ENCODE results near the gene FRAT1.

The FRAT1 gene

DNA sequence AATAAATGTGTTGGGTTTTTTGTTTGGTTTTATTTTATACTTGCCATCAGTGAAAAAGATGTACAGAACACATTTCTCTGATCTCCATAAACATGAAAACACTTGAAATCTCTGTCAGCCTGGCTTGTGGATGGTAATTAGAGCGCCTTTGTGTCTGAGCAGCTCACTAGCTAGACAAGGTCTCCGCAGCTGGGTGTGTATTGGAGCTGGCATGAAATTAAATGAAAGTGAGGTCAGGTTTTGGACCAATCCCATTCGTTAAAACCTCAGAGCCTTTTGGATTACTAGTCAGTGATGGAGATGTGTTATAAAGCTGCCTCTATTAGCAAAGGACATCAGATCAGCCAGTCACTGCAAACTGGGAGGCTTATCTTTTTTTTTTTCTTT, 2.7 kb downstream of the FRAT1 start:
- H3K4me2 ChIP-seq (ENCODE audit: low read length) = no peak overlapping the region

DNA sequence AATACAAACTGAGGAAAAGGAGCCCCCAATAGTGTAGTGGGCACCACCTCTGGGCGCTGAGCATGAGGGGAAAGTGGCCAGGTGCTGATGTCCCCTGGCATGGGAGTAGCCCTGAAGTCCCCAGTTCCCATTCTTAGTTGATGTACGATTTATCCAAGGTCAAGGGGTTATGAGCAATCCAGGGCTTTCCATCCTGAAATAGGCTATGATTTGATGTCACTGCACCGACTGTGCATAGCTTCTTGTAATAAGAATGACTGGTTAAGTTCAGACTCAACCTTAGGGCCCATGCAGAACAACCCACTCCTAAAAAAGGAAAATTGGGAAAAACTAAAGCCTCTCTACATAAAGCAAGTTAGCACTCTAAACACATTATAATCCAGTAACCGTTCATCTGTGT, 4.4 kb downstream of the FRAT1 start:
- no peak overlapping the region for H2AFZ ChIP-seq (ENCODE audit: low read length)
- no peak overlapping the region for H3K9ac ChIP-seq (ENCODE audit: low read length)
- peaks cover 12% of the 10 kb centered on the region for H3K4me1 ChIP-seq (ENCODE audit: insufficient read depth, low read length, severe bottlenecking)
- no peak overlapping the region for H3K27ac ChIP-seq (ENCODE audit: low read depth, low read length, poor library complexity, severe bottlenecking)
- H3K36me3 ChIP-seq (ENCODE audit: insufficient read depth, low read length) = no peaks in the 10 kb centered on the region
- H3K27me3 ChIP-seq (ENCODE audit: insufficient read depth, low read length) = no peaks in the 10 kb centered on the region
- TF ChIP-seq EZH2 (IDR thresholded peaks at IDR 0.05; ENCODE audit: borderline replicate concordance, low read length) = no peak
- TF ChIP-seq, protein P1, sequence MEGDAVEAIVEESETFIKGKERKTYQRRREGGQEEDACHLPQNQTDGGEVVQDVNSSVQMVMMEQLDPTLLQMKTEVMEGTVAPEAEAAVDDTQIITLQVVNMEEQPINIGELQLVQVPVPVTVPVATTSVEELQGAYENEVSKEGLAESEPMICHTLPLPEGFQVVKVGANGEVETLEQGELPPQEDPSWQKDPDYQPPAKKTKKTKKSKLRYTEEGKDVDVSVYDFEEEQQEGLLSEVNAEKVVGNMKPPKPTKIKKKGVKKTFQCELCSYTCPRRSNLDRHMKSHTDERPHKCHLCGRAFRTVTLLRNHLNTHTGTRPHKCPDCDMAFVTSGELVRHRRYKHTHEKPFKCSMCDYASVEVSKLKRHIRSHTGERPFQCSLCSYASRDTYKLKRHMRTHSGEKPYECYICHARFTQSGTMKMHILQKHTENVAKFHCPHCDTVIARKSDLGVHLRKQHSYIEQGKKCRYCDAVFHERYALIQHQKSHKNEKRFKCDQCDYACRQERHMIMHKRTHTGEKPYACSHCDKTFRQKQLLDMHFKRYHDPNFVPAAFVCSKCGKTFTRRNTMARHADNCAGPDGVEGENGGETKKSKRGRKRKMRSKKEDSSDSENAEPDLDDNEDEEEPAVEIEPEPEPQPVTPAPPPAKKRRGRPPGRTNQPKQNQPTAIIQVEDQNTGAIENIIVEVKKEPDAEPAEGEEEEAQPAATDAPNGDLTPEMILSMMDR (IDR thresholded peaks at IDR 0.05; ENCODE audit: low read length) = no peak
- H4K20me1 ChIP-seq (ENCODE audit: insufficient read depth, low read length) = no peaks in the 10 kb centered on the region
- no peaks in the 10 kb centered on the region for H3K79me2 ChIP-seq (ENCODE audit: insufficient read depth, low read length)
- no peak overlapping the region for H3K4me2 ChIP-seq (ENCODE audit: low read length)
- no peaks in the 10 kb centered on the region for H3K9me3 ChIP-seq (ENCODE audit: low read length)
- H3K4me3 ChIP-seq (ENCODE audit: low read depth, low read length, poor library complexity, severe bottlenecking) = no peak overlapping the region
- no peaks in the 10 kb centered on the region for H3F3A ChIP-seq (ENCODE audit: insufficient read depth, low read length)
- no peaks in the 10 kb centered on the region for H3K9me2 ChIP-seq (ENCODE audit: low read depth, low read length)

More for the DNA sequence above, 2.7 kb downstream of the FRAT1 start:
- Histone ChIP-seq H2AFZ (ENCODE audit: low read length) (no peak overlapping the region), H3K27me3 (ENCODE audit: insufficient read depth, low read length) (no peaks in the 10 kb centered on the region), H3K36me3 (ENCODE audit: insufficient read depth, low read length) (no peaks in the 10 kb centered on the region), H3K9me2 (ENCODE audit: low read depth, low read length) (no peaks in the 10 kb centered on the region), H4K20me1 (ENCODE audit: insufficient read depth, low read length) (no peaks in the 10 kb centered on the region), H3K9ac (ENCODE audit: low read length) (no peak overlapping the region), H3K4me3 (ENCODE audit: low read depth, low read length, poor library complexity, severe bottlenecking) (no peak overlapping the region), H3K79me2 (ENCODE audit: insufficient read depth, low read length) (no peaks in the 10 kb centered on the region), H3F3A (ENCODE audit: insufficient read depth, low read length) (no peaks in the 10 kb centered on the region), H3K27ac (ENCODE audit: low read depth, low read length, poor library complexity, severe bottlenecking) (no peak overlapping the region), H3K4me1 (ENCODE audit: insufficient read depth, low read length, severe bottlenecking) (peaks cover 12% of the 10 kb centered on the region), H3K9me3 (ENCODE audit: low read length) (no peaks in the 10 kb centered on the region)
- TF ChIP-seq EZH2 (IDR thresholded peaks at IDR 0.05; ENCODE audit: borderline replicate concordance, low read length) = no peak
- TF ChIP-seq, protein P1 (IDR thresholded peaks at IDR 0.05; ENCODE audit: low read length) = no peak

DNA sequence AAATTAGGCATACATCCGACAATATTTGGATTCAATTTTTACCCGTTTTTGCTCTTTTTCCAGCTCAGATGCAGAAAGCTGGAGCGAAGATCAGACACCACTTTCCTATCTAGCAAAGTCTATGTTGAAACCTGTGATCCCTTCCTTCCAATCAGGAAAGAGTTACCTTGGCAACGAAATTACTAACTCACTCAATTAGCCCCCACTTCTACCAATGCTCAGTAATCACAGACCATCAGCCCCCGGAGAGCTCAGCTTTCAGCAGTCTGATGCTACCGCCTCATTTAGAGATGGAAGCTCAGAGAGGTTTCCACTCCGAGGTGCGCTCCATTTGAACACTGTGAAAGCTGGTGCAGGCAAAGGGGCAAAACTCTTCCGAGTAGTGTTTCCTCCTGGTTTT, 6.7 kb downstream of the FRAT1 start:
- Histone ChIP-seq H3K27ac (ENCODE audit: low read depth, low read length, poor library complexity, severe bottlenecking) (no peak overlapping the region), H3K9me3 (ENCODE audit: low read length) (no peaks in the 10 kb centered on the region), H3K4me2 (ENCODE audit: low read length) (no peak overlapping the region), H3K4me3 (ENCODE audit: low read depth, low read length, poor library complexity, severe bottlenecking) (no peak overlapping the region), H4K20me1 (ENCODE audit: insufficient read depth, low read length) (no peaks in the 10 kb centered on the region), H2AFZ (ENCODE audit: low read length) (no peak overlapping the region), H3K79me2 (ENCODE audit: insufficient read depth, low read length) (no peaks in the 10 kb centered on the region), H3K9me2 (ENCODE audit: low read depth, low read length) (no peaks in the 10 kb centered on the region), H3F3A (ENCODE audit: insufficient read depth, low read length) (no peaks in the 10 kb centered on the region), H3K36me3 (ENCODE audit: insufficient read depth, low read length) (no peaks in the 10 kb centered on the region; the same call in 1 of the 2 replicates), H3K4me1 (ENCODE audit: insufficient read depth, low read length, severe bottlenecking) (peaks cover under 1% of the 10 kb centered on the region), H3K27me3 (ENCODE audit: insufficient read depth, low read length) (no peaks in the 10 kb centered on the region), H3K9ac (ENCODE audit: low read length) (no peak overlapping the region)
- TF ChIP-seq, protein P1 (IDR thresholded peaks at IDR 0.05; ENCODE audit: low read length) = no peak
- no peak for TF ChIP-seq EZH2 (IDR thresholded peaks at IDR 0.05; ENCODE audit: borderline replicate concordance, low read length)
